IPS-NIHi7 (cell line): ENCODE measurements around the gene PLAAT1.

Experiments
- DNase-seq: peaks from one replicate; pipeline ENCODE4 v3.0.0; 2012; ENCODE audit warnings: mixed read lengths; ENCODE audit errors: extremely low spot score

Gene PLAAT1

DNA sequence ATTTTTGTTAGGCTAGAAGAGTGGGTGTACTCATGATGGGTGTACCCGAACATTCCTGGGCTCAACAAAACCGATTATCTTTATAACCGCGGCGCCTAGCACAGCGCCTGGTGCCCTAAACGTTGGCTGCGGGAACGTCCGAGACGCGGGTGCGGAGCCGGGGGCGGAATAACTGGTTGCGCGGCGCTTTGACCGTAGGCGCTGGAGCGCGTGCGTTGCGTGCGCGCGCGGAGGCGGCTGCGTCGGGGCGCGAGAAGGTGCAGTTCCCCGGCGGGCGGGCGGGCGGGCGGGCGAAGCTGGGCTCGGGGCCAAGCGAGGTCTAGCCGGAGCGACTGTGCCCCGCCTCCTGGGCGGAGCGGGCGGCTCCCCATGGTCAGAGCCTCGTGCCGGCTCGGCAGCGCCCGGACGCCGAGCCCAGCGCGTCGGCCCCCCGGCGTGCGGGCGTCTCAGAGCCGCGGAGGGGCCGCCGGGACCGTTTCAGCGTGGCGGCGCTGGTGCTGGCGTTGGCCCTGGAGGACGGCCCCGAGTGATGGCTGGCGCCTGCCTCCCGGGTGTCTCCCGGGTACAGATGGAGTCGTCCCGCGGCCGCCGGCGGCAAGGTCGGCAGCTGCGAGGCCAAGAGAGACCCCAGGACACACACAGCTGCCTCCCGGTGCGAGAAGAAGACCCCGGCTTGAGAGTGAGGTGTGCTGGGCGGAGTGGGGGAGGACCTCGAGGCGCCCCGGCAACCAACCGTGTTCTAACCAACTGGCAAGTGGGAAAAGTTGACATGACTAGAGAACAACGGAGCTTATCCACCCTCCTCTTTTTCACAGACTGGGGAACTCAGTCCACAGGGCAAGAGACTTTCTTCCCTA lies at the start of gene PLAAT1:
Gene PLAAT1 (plus strand): TSS at position 373 of the 857 bp plus-strand sequence. CDS start 14,429 bp downstream, outside the sequence.
- DNase-seq = peak; percentile 93

DNA sequence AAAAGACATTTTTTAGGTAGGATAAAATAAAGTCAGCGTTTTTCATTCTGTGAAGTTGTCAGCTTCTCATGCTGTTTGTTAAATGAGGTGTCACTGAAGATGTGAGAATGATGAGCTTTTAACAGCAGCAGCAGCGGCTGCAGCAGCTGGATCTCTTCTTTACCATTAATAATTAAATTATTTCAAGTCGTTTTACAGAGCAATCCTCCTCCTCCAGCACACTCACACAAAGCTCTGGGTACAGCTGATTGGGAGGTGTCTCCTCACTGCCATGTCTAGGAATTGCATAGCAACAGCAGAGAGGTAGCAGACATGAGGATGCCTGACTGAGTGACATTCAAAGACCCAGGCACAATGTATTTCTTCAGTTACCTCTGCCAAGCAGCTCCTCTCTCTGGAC lies 46.7 kb upstream of the PLAAT1 start:
- DNase-seq = no peak

DNA sequence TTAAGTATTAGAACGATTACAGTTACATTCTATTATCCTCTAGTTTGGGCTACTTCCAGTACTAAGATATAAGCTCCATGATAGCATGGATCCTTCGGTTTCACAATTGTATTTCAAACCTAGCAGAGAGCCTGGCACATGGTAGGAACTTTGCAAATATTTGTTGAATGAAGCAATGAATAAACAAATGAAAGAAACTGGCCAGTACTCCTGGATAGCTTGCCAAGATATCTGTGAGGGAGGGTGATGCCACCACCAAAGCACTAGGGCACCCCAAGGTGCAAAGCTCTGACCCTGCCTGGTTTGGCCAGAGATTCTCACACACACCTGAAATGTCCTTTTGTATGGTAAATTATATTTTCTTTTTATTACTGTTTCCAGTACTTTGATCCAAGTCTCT lies 44.3 kb upstream of the PLAAT1 start:
- DNase-seq = no peak

DNA sequence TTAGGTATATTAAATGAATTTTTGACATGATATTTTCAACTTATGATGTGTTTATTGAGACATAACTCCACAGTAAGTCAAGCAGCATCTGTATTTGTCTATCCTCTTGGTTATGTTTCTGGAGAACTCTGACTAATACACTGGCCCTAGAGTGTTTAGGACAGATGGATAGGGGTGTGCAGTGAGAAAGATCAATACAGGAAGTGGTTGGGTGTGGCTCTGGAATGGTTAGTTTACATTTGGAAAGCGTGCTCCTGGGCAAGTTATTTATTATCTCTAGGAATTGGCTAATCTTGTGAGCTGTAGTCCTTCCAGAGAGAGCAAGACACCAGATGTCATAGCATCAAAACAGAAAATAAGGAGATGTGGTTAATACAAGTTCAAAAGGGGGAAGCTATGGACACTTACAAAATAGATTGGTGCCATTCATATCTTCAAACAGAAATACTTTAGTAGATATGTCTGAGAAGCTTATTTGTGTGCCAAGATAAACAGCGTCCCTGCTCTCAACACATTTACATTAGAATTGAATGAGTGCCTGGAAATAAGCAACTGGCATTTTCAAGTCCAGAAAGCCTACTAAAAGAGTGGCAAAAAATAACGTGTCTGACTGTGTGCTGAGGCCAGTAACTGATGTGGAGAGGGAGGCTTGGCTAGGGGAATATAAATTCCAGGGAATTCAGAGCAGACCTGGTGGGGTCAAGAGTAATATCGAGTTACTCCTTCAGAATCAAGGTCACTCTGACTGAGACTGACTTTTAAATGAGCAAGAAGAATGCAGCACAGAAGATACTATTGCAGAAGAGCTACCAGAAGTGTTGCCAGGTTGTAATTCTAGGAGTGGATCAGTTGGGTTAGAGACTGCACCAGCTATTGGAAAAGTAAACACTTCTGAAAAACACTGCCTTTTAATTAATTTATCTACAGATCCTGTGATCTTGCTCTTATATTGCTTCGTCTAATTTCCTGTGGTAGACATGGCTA lies 33.4 kb upstream of the PLAAT1 start:
- no peak for DNase-seq

DNA sequence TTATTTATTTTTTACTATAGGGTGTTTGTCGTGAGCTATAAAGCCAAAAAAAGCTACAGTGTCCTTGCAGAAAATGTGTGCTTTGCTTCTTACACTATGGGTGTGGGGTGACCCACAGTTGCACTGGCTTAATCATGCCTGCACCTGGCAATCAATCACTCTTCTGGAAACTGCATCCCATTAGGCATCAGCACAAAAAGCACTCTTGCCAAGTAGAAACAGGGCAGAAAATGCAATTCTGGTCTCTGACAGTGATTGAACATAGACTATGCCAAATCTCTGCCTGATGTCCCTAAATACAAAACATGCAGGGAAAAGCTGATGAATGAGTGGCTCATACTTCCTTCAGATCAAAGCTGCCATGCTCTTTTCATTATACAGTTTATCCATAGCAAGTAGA lies 30.4 kb upstream of the PLAAT1 start:
- no peak for DNase-seq

DNA sequence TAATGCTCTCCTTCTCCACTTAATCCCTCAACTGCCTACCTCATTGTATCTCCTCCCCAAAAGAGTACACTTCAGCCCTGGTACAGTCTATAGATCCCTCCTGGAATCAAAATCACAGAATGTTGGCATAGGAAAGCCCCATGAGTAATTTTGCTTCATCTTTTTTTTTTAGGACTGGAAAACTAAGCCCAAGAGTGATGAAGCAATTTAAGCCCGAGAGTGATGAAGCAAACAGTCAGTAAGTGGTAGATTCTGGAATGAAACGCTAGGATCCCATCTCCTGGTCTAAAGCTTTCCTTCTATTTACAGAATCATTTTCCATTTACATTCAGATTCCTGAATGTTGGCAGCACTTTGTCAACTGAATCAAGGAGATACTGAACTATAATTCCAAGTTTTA lies 29.8 kb upstream of the PLAAT1 start:
- no peak for DNase-seq

DNA sequence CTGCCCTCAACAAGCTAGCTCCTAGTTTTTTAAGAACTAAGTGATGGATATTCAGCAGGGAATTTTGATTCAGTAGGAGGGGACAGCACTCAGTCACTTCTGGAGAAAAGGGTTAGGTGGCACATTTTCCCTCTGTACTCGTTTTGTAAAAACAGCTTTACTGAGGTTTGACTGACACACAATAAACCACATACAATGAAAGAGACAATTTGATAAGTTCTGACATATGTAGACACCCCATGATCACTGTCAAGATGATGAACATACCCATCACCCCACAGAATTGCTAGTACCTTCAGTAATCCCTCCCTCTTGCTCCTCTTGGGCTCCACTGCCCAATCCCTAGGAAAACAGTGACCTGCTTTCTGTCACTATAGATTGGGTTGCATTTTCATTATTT lies 29.0 kb upstream of the PLAAT1 start:
- DNase-seq = no peak

DNA sequence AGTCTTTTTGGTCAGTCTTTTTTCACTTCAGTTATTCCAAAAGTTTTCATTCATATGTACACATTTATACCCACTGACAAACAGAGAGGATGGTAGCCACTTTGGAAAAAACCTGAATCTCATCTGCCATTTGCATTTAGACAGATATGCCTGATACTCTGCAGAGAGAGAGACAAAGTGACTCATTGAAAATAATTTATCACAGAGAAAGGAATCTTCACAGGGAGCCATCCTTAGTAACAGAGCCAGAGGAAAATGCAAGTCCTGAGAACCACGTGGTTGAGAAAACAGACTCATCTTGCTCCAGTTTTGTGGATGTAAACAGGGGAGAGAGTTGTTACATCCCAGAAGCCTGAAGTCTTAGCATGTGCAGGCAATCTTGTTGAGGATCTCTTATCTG lies 28.2 kb upstream of the PLAAT1 start:
- no peak for DNase-seq

DNA sequence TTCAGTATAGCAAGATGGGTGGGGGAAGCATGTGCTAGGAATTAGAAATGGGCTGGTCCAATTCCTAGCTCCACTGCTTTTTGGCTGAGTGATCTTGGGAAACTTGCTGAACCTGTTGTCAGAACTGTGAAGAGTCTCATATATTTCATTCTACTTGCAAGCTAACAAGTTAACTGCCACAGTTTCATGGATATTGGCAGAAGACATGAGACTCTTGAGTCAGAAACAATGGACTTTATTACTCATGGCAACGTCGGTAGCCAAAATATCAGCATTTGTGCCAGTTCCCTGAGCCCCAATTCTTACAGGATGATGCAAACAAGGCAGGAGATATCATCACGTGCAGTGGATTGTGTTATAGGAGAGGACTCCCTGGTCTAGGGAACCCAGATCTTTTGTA lies 26.6 kb upstream of the PLAAT1 start:
- DNase-seq = no peak

DNA sequence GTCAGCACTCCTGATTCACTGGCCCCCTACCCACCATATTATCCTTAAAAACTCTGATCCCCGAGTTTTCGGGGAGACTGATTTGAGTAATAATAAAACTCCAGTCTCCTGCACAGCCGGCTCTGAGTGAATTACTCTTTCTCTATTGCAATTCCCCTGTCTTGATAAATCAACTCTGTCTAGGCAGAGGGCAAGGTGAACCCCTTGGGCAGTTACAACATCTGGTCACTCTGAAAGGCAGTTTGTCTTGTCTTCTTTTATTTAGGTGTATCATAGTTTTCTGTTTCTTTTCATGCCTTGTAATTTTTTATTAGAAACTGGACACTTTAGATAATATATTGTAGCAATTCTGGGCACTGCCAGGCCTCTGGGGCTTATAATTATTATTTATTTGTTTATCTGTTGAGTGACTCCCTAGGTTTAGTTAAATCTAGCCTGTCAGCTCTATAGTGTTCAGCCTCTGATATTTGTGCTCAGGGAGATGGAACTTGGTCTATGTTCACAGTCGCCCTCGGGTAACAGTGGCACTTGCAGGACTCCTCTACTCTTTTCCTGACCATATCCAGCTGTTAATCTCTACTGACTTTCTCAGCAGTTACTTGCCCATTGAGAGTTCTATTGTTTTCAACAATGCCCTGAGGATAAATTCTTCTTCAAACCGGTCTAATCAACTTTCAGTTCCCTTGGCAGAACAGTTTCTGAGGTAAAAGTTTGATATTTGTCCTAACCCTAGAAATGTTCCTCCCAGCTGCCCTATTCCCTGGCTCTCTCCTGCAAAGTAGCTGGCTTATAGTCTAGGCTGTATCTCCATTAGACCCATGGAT lies 15.5 kb upstream of the PLAAT1 start:
- no peak for DNase-seq

DNA sequence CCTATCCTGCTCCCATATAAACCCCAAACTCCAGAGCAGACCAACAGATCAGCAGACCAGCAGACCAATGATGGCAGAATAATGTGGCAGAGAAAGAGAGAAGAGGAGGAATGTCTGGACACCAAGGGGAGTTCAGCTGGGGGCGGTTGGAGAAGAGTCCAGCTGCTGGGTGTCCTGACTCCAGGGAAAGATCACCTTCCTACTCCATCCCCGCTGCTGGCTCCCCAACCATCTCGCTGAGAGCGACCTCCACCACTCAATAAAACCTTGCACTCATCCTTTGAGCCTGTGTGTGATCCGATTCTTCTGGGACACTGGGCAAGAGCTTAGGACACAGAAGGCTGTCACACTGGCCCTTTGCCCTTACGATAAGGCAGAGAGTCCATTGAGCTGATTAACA lies 12.8 kb upstream of the PLAAT1 start:
- DNase-seq = no peak

DNA sequence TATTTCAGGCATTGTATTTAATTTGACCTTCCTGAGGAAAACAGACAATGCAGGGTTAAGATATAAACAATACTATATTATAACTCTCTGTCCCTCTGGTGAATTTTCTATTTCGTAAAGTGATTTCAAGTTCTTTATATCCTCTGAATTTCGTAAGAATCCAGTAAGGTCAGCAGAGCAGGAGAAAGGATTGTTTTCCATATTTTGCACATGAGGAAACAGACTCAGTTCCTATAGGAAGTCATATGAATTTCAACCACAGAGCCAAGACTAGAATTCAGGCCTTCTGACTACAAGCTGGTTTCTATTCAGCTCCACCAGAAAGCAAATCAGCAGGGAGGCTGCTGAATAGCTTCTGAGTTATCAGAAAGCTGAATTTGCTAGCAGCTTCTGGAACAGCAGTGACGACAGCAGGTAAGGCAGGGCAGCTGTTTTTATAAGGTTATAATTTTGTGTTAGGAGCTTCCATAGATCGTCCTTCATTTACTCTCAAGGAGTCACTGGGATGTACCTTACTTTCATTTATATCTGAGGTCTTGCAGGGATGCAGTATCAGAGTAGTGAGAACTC lies 11.1 kb upstream of the PLAAT1 start:
- no peak for DNase-seq

DNA sequence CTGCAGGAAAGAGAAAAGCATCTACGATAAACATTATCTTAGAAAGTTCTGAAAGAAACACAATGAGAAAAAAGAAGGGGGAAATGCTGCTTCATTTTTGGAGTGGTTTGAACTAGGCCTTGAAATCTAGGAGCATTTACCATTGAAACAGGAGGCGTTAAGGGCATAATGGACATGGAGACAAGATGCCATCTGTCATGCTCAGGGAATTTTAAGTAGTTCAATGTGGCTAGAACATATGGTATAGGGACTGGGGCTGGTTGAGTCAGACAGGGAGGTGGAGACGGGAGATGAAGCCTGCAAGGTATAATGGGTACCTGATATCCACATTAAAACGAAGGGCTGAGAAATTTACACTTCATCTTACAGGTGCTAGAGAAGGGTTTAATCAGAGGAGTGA lies 10.4 kb upstream of the PLAAT1 start:
- no peak for DNase-seq

DNA sequence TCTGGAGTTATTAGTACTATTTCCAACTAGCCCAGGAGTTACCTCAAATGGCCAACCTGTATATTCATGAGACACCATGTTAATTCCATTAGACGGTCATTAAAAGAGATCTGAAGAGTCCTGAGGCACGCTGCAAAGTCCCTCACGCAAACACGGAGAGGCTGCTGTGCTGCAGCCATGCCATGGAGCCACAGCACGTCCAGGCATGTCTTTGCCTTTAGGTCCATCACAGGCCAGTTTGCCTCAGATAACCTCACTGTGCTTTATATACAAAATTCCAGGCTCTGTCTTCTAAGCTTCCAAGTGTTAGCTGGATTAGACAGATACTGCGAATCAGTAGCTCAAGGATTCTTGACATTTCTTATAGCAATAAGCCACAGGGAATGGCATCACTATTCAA lies 9.8 kb upstream of the PLAAT1 start:
- DNase-seq = no peak

DNA sequence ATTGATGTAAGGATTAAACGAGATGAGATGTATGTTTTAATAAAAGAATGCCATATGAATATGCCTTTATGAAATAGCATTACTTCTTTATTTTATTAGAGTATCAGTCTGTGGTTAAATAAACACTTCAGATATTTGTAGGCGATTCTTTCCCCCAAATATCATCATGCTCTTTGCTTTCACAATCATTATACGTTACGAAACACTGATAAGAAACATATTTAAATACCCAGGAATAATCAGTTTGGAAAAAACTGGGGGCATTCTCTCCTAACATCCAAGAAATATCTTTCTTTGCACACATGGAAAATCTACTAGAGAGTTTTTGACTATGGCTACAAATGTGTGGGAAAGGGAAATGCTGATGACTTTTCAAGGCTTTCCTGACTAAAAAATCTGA lies 4.4 kb upstream of the PLAAT1 start:
- no peak for DNase-seq

DNA sequence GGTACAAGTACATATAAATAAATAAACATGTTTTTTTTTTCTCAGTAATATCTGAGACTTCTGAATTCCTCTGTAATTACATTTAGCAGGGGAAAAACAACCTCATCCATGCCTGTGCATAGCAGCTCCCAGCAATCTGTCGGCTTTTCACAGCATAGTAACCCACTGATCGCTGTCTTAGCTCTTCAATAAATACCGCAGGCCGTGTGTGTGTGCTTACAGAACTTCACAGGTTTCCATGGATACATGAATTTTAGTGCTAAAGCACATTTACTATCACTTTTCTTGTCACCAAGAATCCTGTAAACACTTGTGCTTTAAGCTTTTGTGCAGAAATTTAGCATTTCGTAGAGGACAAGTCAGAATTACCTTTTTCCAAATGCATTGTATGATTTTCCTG lies 4.0 kb upstream of the PLAAT1 start:
- DNase-seq = no peak

DNA sequence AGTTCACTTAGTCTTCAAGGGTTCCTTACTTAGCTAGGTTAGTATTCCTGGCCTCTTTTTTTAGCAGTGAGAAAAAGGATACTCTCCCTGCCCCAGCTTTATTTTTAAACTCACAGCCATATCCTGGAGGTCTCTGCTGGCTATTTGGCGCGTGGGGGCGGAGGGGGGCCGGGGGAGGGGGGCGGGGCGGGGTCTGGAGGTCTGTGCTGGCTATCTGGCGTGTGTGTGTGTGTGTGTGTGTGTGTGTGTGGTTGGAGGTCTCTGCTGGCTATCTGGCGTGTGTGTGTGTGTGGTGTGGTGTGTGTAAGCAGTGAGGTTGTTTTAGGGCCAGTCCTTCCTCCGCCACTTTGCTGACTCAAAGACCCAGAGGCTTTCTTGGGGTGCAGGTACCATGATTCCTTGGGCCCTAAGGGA lies 579 bp upstream of the PLAAT1 start:
- peak; percentile 29 for DNase-seq

DNA sequence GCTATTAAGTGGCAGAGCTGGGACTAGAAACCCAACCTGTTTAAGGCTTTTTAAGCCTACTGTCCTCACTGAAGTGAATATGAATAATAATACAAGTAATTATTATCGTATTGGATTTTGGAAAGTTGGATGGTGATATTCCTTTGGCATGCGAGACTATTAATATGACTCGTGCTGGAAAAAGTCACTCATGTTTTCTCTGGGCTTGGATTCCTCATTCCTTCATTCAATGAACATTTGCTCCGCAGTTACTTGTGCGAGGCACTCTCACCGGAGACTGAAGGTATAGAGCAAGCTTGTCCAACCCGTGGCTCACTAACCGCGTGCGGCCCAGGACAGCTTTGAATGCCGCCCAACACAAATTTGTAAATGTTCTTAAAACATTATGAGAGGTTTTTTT lies 694 bp downstream of the PLAAT1 start:
- no peak for DNase-seq

DNA sequence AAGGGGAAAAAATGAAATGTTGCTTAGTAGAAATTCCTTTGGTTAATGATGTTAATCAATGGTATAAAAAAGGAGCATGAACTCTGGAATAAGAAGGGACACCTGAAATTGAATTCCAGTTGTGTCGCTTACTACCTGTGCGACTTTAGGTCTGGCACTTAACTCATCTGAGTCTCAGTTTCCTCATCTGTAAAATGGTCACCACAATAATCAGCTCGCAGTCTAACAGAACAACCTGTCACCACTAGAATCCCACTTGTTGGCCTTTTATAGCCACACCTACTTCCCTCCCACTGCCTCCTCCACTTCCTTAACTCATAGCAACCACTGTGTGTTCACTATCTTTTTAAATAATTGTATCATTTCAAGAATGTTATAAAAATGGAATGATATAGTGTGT lies 2.5 kb downstream of the PLAAT1 start:
- DNase-seq = no peak

DNA sequence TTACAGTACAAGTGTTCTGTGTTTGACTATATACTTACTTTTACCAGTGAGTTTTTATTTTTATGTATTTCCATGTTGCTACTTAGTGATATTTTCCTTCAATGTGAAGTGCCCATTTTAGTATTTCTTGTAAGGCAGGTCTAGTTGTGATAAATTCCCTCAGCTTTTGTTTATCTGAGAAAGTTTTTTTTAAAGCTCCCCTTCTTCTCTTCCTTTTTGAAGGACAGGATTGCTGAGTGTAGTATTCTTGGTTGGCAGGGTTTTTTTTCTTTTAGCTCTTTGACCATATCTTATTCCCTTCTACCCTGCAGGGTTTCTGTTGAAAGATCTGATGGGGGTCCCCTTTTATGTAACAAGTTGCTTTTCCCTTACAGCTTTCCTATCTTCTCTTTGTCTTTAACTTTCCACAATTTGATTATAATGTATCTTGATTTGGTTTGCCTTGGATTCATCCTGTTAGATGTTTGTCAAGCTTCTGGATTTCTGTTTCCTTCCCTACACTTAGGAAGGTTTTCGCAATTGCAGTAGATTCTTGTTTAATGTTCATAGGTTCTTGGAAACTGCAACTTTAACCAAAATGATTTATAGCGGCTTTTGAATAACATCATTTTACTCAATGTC lies 7.9 kb downstream of the PLAAT1 start:
- DNase-seq = no peak

DNA sequence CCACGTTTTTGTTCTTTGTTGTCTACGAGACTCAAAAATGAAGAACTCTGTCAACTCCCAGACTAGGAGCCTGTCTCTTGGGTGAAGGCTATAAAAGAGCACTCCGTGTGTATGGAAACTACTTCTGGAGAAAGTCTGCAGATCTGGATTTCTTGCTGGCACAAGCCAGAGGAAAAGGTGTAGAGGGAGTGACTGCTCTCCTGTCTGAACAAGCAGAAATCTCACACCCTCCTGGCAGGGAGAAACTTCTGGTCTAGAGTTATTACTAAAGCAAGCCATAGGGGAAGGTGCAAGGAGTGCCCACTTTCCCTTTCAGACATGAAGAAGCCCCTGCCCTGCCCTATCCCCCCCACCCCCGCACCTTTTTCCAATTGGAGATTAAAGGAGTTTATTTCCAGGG lies 9.5 kb downstream of the PLAAT1 start:
- no peak for DNase-seq
